Cardiac muscle cell (in vitro differentiated cells and primary cell): ENCODE measurements around the gene DZIP1L. TPM values are rescaled to one million over a fixed set of nuclear protein-coding genes. Genes with fewer than 3 reads are reported as not detected.

Experiments
- DNase-seq, 2 donors: peaks; one replicate each; pipeline versions ENCODE4 v3.0.0 to v3.0.0-alpha.2; 2010 to 2017; ENCODE audit warnings: low read depth in 1 of 2, low spot score in 1 of 2
- H3K27ac ChIP-seq: fragments of 200-600 bp; sonication (generic); 2 replicates; pipeline ENCODE4 v1.5.1; 2016
- H3K27me3 ChIP-seq: fragments of 200-600 bp; sonication (generic); 2 replicates; pipeline ENCODE4 v1.6.0; 2016; ENCODE audit warnings: control low read depth
- H3K36me3 ChIP-seq: fragments of 200-600 bp; sonication (generic); 2 replicates; pipeline ENCODE4 v1.5.1; 2016; ENCODE audit warnings: control low read depth
- H3K4me1 ChIP-seq: fragments of 200-600 bp; sonication (generic); 2 replicates; pipeline ENCODE4 v1.8.1; 2017; ENCODE audit warnings: low read depth, mild to moderate bottlenecking, mixed run types
- H3K4me3 ChIP-seq: fragments of 200-600 bp; sonication (generic); 2 replicates; pipeline ENCODE4 v1.5.1; 2016; ENCODE audit warnings: mild to moderate bottlenecking
- H3K9me3 ChIP-seq: fragments of 200-600 bp; sonication (generic); 2 replicates; pipeline ENCODE4 v1.5.1; 2017; ENCODE audit warnings: low read depth, mild to moderate bottlenecking, control low read depth
- CTCF ChIP-seq: IDR thresholded peaks from 2 replicates; pipeline ENCODE4 v1.5.1; 2012; ENCODE audit warnings: low read depth, mild to moderate bottlenecking, low read length
- polyA plus RNA-seq: library from polyadenylated mRNA; unstranded; fragments of >200 nt; fragmentation: Nextera tagmentation; extraction: Ambion mirVana; gene quantifications from 2 replicates; pipeline ENCODE4 v1.2.1, GENCODE V29; 2016
- total RNA-seq: library from RNA; depleted of rRNA; stranded (reverse); fragments of >200 nt; gene quantifications from 2 replicates; pipeline ENCODE4 v1.2.3, GENCODE V29; 2016

Gene DZIP1L
- total and polyA plus RNA-seq, 2 experiments from 2014 or later: 19.4 to 81.3 TPM

- no peaks in the 10 kb centered on the region for H3K9me3 ChIP-seq
- TF ChIP-seq CTCF: no peak
- peaks cover 6% of the 10 kb centered on the region for H3K4me1 ChIP-seq
- no peak overlapping the region for H3K4me3 ChIP-seq
- no peak for DNase-seq
- H3K27me3 ChIP-seq: no peaks in the 10 kb centered on the region
- H3K36me3 ChIP-seq: no peaks in the 10 kb centered on the region
- no peak overlapping the region for H3K27ac ChIP-seq
These were observed 25.5 kb upstream of the DZIP1L start for GRCh38 chr3:138140940-138141339.

GRCh38 chr3:138139691-138140090, 24.3 kb upstream of the DZIP1L start:
- DNase-seq: no peak
- no peaks in the 10 kb centered on the region for H3K27me3 ChIP-seq
- no peak for TF ChIP-seq CTCF
- no peak overlapping the region for H3K27ac ChIP-seq
- peaks cover 7% of the 10 kb centered on the region for H3K4me1 ChIP-seq
- no peaks in the 10 kb centered on the region for H3K9me3 ChIP-seq
- no peak overlapping the region for H3K4me3 ChIP-seq
- no peaks in the 10 kb centered on the region for H3K36me3 ChIP-seq

- no peaks in the 10 kb centered on the region for H3K36me3 ChIP-seq
- H3K4me3 ChIP-seq: no peak overlapping the region
- no peak for DNase-seq
- no peak for TF ChIP-seq CTCF
- H3K27me3 ChIP-seq: no peaks in the 10 kb centered on the region
- no peak overlapping the region for H3K27ac ChIP-seq
- peaks cover 7% of the 10 kb centered on the region for H3K4me1 ChIP-seq
- no peaks in the 10 kb centered on the region for H3K9me3 ChIP-seq
These were observed 22.5 kb upstream of the DZIP1L start for GRCh38 chr3:138137861-138138260.

- TF ChIP-seq CTCF: no peak
- DNase-seq: no peak
- Histone ChIP-seq H3K4me3 (no peak overlapping the region), H3K27me3 (no peaks in the 10 kb centered on the region), H3K36me3 (no peaks in the 10 kb centered on the region), H3K27ac (no peak overlapping the region), H3K9me3 (no peaks in the 10 kb centered on the region), H3K4me1 (peaks cover 7% of the 10 kb centered on the region)
These were observed 20.8 kb upstream of the DZIP1L start for GRCh38 chr3:138136201-138136600.

GRCh38 chr3:138135833-138136194, 20.4 kb upstream of the DZIP1L start:
- Histone ChIP-seq H3K4me3 (no peak overlapping the region), H3K36me3 (no peaks in the 10 kb centered on the region), H3K9me3 (no peaks in the 10 kb centered on the region), H3K4me1 (peaks cover 7% of the 10 kb centered on the region), H3K27me3 (no peaks in the 10 kb centered on the region), H3K27ac (no peak overlapping the region)
- DNase-seq: no peak
- TF ChIP-seq CTCF: no peak
